ENCODE data around the gene ADI1.
"Not testable (repeated sequence)": the region's sequence is repeated elsewhere in the genome, so short reads cannot be mapped to it uniquely, and the experiment has no call there.

Gene ADI1

GRCh38 chr2:3462493-3463104 is 56.7 kb downstream of the ADI1 start:
- no peak for DNase-seq (ENCODE audit: low read depth)

GRCh38 chr2:3461801-3462492 is 57.4 kb downstream of the ADI1 start:
- DNase-seq (ENCODE audit: low read depth), result peak; percentile 3

GRCh38 chr2:3460831-3461800 is 58.2 kb downstream of the ADI1 start:
- DNase-seq (ENCODE audit: low read depth), result no peak

GRCh38 chr2:3460156-3460555 is 59.2 kb downstream of the ADI1 start:
- no peak for DNase-seq (ENCODE audit: low read depth)

GRCh38 chr2:3459185-3460015 is 59.9 kb downstream of the ADI1 start:
- DNase-seq (ENCODE audit: low read depth), result no peak

- no peak for DNase-seq (ENCODE audit: low read depth)
Observed at GRCh38 chr2:3458396-3459184, 60.7 kb downstream of the ADI1 start.

GRCh38 chr2:3457524-3458395 is 61.6 kb downstream of the ADI1 start:
- DNase-seq (ENCODE audit: low read depth), result no peak

GRCh38 chr2:3456125-3456524 is 63.2 kb downstream of the ADI1 start:
- no peak for DNase-seq (ENCODE audit: low read depth)

GRCh38 chr2:3454802-3455201 is 64.5 kb downstream of the ADI1 start:
- no peak for DNase-seq (ENCODE audit: low read depth)

- DNase-seq (ENCODE audit: low read depth), result not testable (repeated sequence)
Observed at GRCh38 chr2:3454005-3454404, 65.3 kb downstream of the ADI1 start.

GRCh38 chr2:3453190-3453999 is 65.9 kb downstream of the ADI1 start:
- DNase-seq (ENCODE audit: low read depth), result no peak

GRCh38 chr2:3451926-3452671 is 67.2 kb downstream of the ADI1 start:
- no peak for DNase-seq (ENCODE audit: low read depth)

- no peak for DNase-seq (ENCODE audit: low read depth)
Observed at GRCh38 chr2:3451169-3451568, 68.2 kb downstream of the ADI1 start.

- no peak for DNase-seq (ENCODE audit: low read depth)
Observed at GRCh38 chr2:3450385-3451010, 68.8 kb downstream of the ADI1 start.

- DNase-seq (ENCODE audit: low read depth), result no peak
Observed at GRCh38 chr2:3449936-3450335, 69.4 kb downstream of the ADI1 start.

- no peak for DNase-seq (ENCODE audit: low read depth)
Observed at GRCh38 chr2:3449086-3449485, 70.2 kb downstream of the ADI1 start.

GRCh38 chr2:3448441-3448911 is 70.9 kb downstream of the ADI1 start:
- not testable (repeated sequence) for DNase-seq (ENCODE audit: low read depth)

- no peak for DNase-seq (ENCODE audit: low read depth)
Observed at GRCh38 chr2:3447789-3448317, 71.5 kb downstream of the ADI1 start.
